ENCODE measurements around the gene METTL27.

GRCh38 chr7:73869011-73869798, 26.9 kb upstream of the METTL27 start:
- TF ChIP-seq, protein P1, sequence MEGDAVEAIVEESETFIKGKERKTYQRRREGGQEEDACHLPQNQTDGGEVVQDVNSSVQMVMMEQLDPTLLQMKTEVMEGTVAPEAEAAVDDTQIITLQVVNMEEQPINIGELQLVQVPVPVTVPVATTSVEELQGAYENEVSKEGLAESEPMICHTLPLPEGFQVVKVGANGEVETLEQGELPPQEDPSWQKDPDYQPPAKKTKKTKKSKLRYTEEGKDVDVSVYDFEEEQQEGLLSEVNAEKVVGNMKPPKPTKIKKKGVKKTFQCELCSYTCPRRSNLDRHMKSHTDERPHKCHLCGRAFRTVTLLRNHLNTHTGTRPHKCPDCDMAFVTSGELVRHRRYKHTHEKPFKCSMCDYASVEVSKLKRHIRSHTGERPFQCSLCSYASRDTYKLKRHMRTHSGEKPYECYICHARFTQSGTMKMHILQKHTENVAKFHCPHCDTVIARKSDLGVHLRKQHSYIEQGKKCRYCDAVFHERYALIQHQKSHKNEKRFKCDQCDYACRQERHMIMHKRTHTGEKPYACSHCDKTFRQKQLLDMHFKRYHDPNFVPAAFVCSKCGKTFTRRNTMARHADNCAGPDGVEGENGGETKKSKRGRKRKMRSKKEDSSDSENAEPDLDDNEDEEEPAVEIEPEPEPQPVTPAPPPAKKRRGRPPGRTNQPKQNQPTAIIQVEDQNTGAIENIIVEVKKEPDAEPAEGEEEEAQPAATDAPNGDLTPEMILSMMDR (IDR thresholded peaks at IDR 0.05), result no peak
- TF ChIP-seq POLR2A (IDR thresholded peaks at IDR 0.05), result no peak

Measured in uterus (tissue), 2 donors.